Endothelial cell of umbilical vein (primary cell): Measurements from ENCODE around the gene UGT3A2. TPM values are rescaled to one million over a fixed set of nuclear protein-coding genes. Genes with fewer than 3 reads are reported as not detected.

ENCODE experiments used
- BruUV-seq: library from RNA; stranded (reverse); fragments of 400-500 nt; replicated peaks from 2 replicates; lab custom pipeline; 2021; lab: Mats Ljungman, UMichigan
- CTCF ChIA-PET: fragments of 300-600, 350-600 bp; sonication (Branson Sonifier 250); formaldehyde crosslinking; loops from one replicate; lab custom pipeline; 2021; ENCODE audit warnings: antibody characterized with exemption, inconsistent platforms; lab: Charles Lee
- POLR2A ChIA-PET: fragments of 300-600, 350-600 bp; sonication (Branson Sonifier 250); formaldehyde crosslinking; loops from one replicate; lab custom pipeline; 2021; ENCODE audit warnings: antibody characterized with exemption, inconsistent platforms; lab: Charles Lee
- DNase-seq: peaks from one replicate; pipeline ENCODE4 v3.0.0-alpha.2; 2011; ENCODE audit warnings: low read depth, low spot score
- FAIRE-seq: peaks from 2 replicates; lab custom pipeline; 2011; peaks lifted over from hg19 to GRCh38; lab: Jason Lieb, UNC
- H2AFZ ChIP-seq: 2 replicates; pipeline ENCODE4 v1.6.0; 2012; ENCODE audit warnings: low read depth, low read length, control low read depth, inconsistent platforms
- H3K27ac ChIP-seq: 2 replicates; pipeline ENCODE4 v1.5.1; 2011; ENCODE audit warnings: low read depth, mild to moderate bottlenecking, control low read depth, low read length, moderate library complexity; ENCODE audit not compliant: insufficient read depth
- H3K27me3 ChIP-seq, 2 experiments: 2 replicates each; pipeline versions ENCODE4 v1.6.0 to v1.6.1; 2011; ENCODE audit warnings: low read length in 2 of 2, mixed read lengths in 1 of 2; ENCODE audit not compliant: control insufficient read depth in 2 of 2, insufficient read depth in 2 of 2
- H3K36me3 ChIP-seq, 2 experiments: 2 replicates in 1 of 2; 3 replicates in 1 of 2; pipeline ENCODE4 v1.5.1; 2011; ENCODE audit warnings: low read length in 2 of 2, mild to moderate bottlenecking in 1 of 2, moderate library complexity in 1 of 2; ENCODE audit not compliant: control insufficient read depth in 2 of 2, insufficient read depth in 2 of 2; ENCODE audit errors: extremely low read depth in 1 of 2
- H3K4me1 ChIP-seq: 3 replicates; pipeline ENCODE4 v1.5.1; 2011; ENCODE audit warnings: mild to moderate bottlenecking, low read length; ENCODE audit not compliant: control insufficient read depth, insufficient read depth; ENCODE audit errors: extremely low read depth
- H3K4me2 ChIP-seq: 2 replicates; pipeline ENCODE4 v1.6.1; 2011; ENCODE audit warnings: low read length, control low read depth, mixed read lengths; ENCODE audit not compliant: insufficient read depth
- H3K4me3 ChIP-seq, 3 experiments: fragments of 200-600 bp in 1 of 3; sonication (generic), shearing (Covaris generic) in 1 of 3; replicated peaks in 1 of 3; 2 replicates each; pipeline ENCODE4 v1.5.1; 2011 to 2016; ENCODE audit warnings: control low read depth in 3 of 3, low read length in 3 of 3, mild to moderate bottlenecking in 2 of 3, inconsistent platforms in 1 of 3, low read depth in 1 of 3, moderate library complexity in 1 of 3; ENCODE audit not compliant: insufficient read depth in 1 of 3
- H3K79me2 ChIP-seq: 2 replicates; pipeline ENCODE4 v1.6.0; 2012; ENCODE audit warnings: low read length, inconsistent platforms; ENCODE audit not compliant: control insufficient read depth, insufficient read depth
- H3K9ac ChIP-seq: replicated peaks from 2 replicates; pipeline ENCODE3; 2011; ENCODE audit warnings: low read length, control low read depth; ENCODE audit not compliant: insufficient read depth; ENCODE audit errors: extremely low read depth
- H3K9me1 ChIP-seq: replicated peaks from 3 replicates; pipeline ENCODE4 v1.6.0; 2011; ENCODE audit warnings: mild to moderate bottlenecking, low read length; ENCODE audit not compliant: control insufficient read depth, insufficient read depth; ENCODE audit errors: extremely low read depth
- H3K9me3 ChIP-seq: replicated peaks from 2 replicates; pipeline ENCODE4 v1.5.1; 2012; ENCODE audit warnings: low read length, inconsistent platforms; ENCODE audit not compliant: control insufficient read depth, insufficient read depth
- H4K20me1 ChIP-seq: replicated peaks from 2 replicates; pipeline ENCODE3; 2011; ENCODE audit warnings: mild to moderate bottlenecking, low read length; ENCODE audit not compliant: control insufficient read depth, insufficient read depth; ENCODE audit errors: extremely low read depth
- CTCF ChIP-seq, 2 donors: IDR thresholded peaks; 1 replicate in 1 of 2; 2 replicates in 1 of 2; pipeline ENCODE4 v1.5.1; 2011; ENCODE audit warnings: low read length in 2 of 2, mild to moderate bottlenecking in 2 of 2, moderate library complexity in 2 of 2, control low read depth in 1 of 2, inconsistent platforms in 1 of 2, low read depth in 1 of 2; ENCODE audit not compliant: insufficient read depth in 1 of 2; ENCODE audit errors: extremely low read depth in 1 of 2
- GATA2 ChIP-seq: IDR thresholded peaks from 2 replicates; pipeline ENCODE4 v1.7.0; 2011; ENCODE audit warnings: low read depth, mild to moderate bottlenecking, moderate library complexity, mixed read lengths, low read length; ENCODE audit not compliant: insufficient read length, insufficient read depth
- JUN ChIP-seq: IDR thresholded peaks from 2 replicates; pipeline ENCODE4 v1.6.1; 2011; ENCODE audit warnings: borderline replicate concordance, low read depth; ENCODE audit not compliant: insufficient read length, insufficient read depth
- MAX ChIP-seq: IDR thresholded peaks from 2 replicates; pipeline ENCODE4 v1.6.1; 2011; ENCODE audit not compliant: insufficient read depth, insufficient read length
- MYC ChIP-seq: IDR thresholded peaks from one replicate; pipeline ENCODE4 v1.6.1; 2011; ENCODE audit warnings: mild to moderate bottlenecking, low read depth, low read length
- POLR2AphosphoS5 ChIP-seq: IDR thresholded peaks from 2 replicates; pipeline ENCODE4 v1.6.1; 2012; ENCODE audit warnings: low read depth, mild to moderate bottlenecking, control low read depth, low read length, moderate library complexity; ENCODE audit not compliant: insufficient read depth
- dilution Hi-C: fragments of 300-500 bp; cut with MboI; formaldehyde crosslinking; loops from one replicate; pipeline ENCODE4 v1.15.0; 2019; ENCODE audit warnings: low sequenced_read_pairs; ENCODE audit not compliant: extremely low pct_ligation_motif_present
- intact Hi-C: fragments of 100-400 bp; cut with micrococcal nuclease; formaldehyde crosslinking; loops from one replicate; pipeline ENCODE4 v1.10.0; 2022
- polyA plus RNA-seq, 4 experiments: library from polyadenylated mRNA; depleted of rRNA in 3 of 4; stranded (reverse) in 3 of 4; unstranded in 1 of 4; fragments of >200 nt; gene quantifications; 2 replicates each; pipeline versions ENCODE4 v1.2.1 to v1.2.3, GENCODE V29; 2011 to 2012; ENCODE audit warnings: missing spikeins in 1 of 4
- total RNA-seq: library from RNA; stranded (reverse); gene quantifications from 2 replicates; pipeline ENCODE4 v1.2.3, GENCODE V29; 2021

The UGT3A2 gene
- total and polyA plus RNA-seq, 2 donors (not counting 3 experiments of a cell fraction or from before 2014, with no cell fraction given): not detected

DNA sequence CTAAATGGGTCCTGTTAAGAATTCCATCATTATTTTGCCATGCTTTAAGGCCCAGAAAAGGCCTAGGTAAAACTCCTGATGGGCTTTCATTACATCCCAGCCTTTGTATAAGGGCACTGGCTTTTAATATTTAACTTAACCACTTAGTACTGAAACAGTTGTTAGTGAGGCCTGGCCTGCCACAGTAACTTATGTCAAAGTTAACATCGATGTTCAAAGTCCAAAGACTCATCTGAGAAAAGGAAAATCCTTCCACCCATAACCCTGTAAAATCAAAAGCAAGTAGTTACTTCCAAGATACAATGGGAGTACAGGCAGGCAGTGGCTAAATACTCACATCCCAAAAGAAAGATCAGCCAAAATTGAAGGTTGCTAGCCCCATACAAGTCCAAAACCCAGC lies 60.5 kb downstream of the UGT3A2 start:
- no peaks in the 10 kb centered on the region for H3K79me2 ChIP-seq
- no peak for FAIRE-seq
- DNase-seq: no peak
- no peaks in the 10 kb centered on the region for H3K4me1 ChIP-seq
- H2AFZ ChIP-seq: no peak overlapping the region
- ChIA-PET POLR2A (no interaction called here), CTCF (no interaction called here)
- no TSS peak for BruUV-seq
- intact Hi-C loops: no loop called here
- H3K9me3 ChIP-seq: no peaks in the 10 kb centered on the region
- no peaks in the 10 kb centered on the region for H3K36me3 ChIP-seq
- H3K4me2 ChIP-seq: no peak overlapping the region
- H4K20me1 ChIP-seq: no peaks in the 10 kb centered on the region
- dilution Hi-C loops: no loop called here
- no peak overlapping the region for H3K4me3 ChIP-seq
- H3K9ac ChIP-seq: no peak overlapping the region
- H3K9me1 ChIP-seq: no peaks in the 10 kb centered on the region
- TF ChIP-seq POLR2AphosphoS5 (no peak), MYC (no peak), MAX (no peak), JUN (no peak), GATA2 (no peak), CTCF (IDR thresholded peaks at IDR 0.05; ENCODE audit: extremely low read depth in 1 of 2, insufficient read depth in 1 of 2, low read depth in 1 of 2, low read length in 2 of 2) (no peak)
- H3K27ac ChIP-seq: no peak overlapping the region
- H3K27me3 ChIP-seq: no peaks in the 10 kb centered on the region
